PFSK-1 (cell line): ENCODE measurements around the gene MINK1.

ENCODE experiments used
- POLR2AphosphoS5 ChIP-seq: IDR thresholded peaks from 2 replicates; pipeline ENCODE4 v1.6.1; 2012; ENCODE audit warnings: low read depth, mild to moderate bottlenecking, control low read depth, low read length, moderate library complexity
- SIN3A ChIP-seq: IDR thresholded peaks from 2 replicates; pipeline ENCODE4 v1.6.1; 2012; ENCODE audit warnings: mild to moderate bottlenecking, low read length, moderate library complexity, borderline replicate concordance; ENCODE audit not compliant: insufficient read depth
- TF ChIP-seq, protein P1 (sequence below), 2 experiments: IDR thresholded peaks; 2 replicates each; pipeline versions ENCODE4 v1.6.1 to v1.8.0; 2011 to 2012; ENCODE audit warnings: low read depth in 2 of 2, low read length in 2 of 2, control low read depth in 1 of 2, inconsistent platforms in 1 of 2, mild to moderate bottlenecking in 1 of 2, moderate library complexity in 1 of 2; ENCODE audit not compliant: insufficient read depth in 1 of 2

GRCh38 chr17:4858068-4858881 lies 25.1 kb downstream of the MINK1 start:
- TF ChIP-seq POLR2AphosphoS5 (no peak), SIN3A (no peak)
- TF ChIP-seq, protein P1, sequence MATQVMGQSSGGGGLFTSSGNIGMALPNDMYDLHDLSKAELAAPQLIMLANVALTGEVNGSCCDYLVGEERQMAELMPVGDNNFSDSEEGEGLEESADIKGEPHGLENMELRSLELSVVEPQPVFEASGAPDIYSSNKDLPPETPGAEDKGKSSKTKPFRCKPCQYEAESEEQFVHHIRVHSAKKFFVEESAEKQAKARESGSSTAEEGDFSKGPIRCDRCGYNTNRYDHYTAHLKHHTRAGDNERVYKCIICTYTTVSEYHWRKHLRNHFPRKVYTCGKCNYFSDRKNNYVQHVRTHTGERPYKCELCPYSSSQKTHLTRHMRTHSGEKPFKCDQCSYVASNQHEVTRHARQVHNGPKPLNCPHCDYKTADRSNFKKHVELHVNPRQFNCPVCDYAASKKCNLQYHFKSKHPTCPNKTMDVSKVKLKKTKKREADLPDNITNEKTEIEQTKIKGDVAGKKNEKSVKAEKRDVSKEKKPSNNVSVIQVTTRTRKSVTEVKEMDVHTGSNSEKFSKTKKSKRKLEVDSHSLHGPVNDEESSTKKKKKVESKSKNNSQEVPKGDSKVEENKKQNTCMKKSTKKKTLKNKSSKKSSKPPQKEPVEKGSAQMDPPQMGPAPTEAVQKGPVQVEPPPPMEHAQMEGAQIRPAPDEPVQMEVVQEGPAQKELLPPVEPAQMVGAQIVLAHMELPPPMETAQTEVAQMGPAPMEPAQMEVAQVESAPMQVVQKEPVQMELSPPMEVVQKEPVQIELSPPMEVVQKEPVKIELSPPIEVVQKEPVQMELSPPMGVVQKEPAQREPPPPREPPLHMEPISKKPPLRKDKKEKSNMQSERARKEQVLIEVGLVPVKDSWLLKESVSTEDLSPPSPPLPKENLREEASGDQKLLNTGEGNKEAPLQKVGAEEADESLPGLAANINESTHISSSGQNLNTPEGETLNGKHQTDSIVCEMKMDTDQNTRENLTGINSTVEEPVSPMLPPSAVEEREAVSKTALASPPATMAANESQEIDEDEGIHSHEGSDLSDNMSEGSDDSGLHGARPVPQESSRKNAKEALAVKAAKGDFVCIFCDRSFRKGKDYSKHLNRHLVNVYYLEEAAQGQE (IDR thresholded peaks at IDR 0.05; ENCODE audit: insufficient read depth in 1 of 2, low read depth in 2 of 2, low read length in 2 of 2), result no peak; a peak in 1 of 4 replicates
